A673 (cell line): ENCODE results near the gene DNA2. TPM values are rescaled to one million over a fixed set of nuclear protein-coding genes. Genes with fewer than 3 reads are reported as not detected.
A peak's percentile ranks its signal among the peaks of the same experiment; 100 is the strongest.

Experiments
- BruUV-seq: library from RNA; stranded (reverse); fragments of 400-500 nt; replicated peaks from 2 replicates; lab custom pipeline; 2021; lab: Mats Ljungman, UMichigan
- CTCF ChIA-PET: fragments of 300-600 bp; sonication (Branson Sonifier 250); formaldehyde crosslinking; loops from one replicate; lab custom pipeline; 2022; ENCODE audit warnings: antibody characterized with exemption; lab: Charles Lee
- POLR2A ChIA-PET: fragments of 300-600 bp; sonication (Branson Sonifier 250); formaldehyde crosslinking; loops from one replicate; lab custom pipeline; 2022; ENCODE audit warnings: antibody characterized with exemption; ENCODE audit not compliant: low non-redundant PET; lab: Charles Lee
- DNase-seq: peaks from one replicate; pipeline ENCODE4 v3.0.0-alpha.2; 2015; ENCODE audit warnings: low spot score
- H3K27ac ChIP-seq: fragments of 200-600 bp; sonication (generic); 2 replicates; pipeline ENCODE4 v1.5.1; 2016; ENCODE audit warnings: mixed run types, low read depth, mild to moderate bottlenecking, mixed read lengths, antibody characterized with exemption, low read length; ENCODE audit not compliant: poor library complexity, severe bottlenecking
- H3K27me3 ChIP-seq: fragments of 200-600 bp; sonication (generic); replicated peaks from 2 replicates; pipeline ENCODE4 v1.6.1; 2017; ENCODE audit warnings: mixed run types, low read depth, mild to moderate bottlenecking, mixed read lengths, antibody characterized with exemption, low read length; ENCODE audit not compliant: insufficient read depth, poor library complexity
- H3K36me3 ChIP-seq: fragments of 200-600 bp; sonication (generic); 2 replicates; pipeline ENCODE4 v1.6.1; 2016; ENCODE audit warnings: mixed run types, mild to moderate bottlenecking, mixed read lengths, antibody characterized with exemption, low read length; ENCODE audit not compliant: insufficient read depth, poor library complexity, severe bottlenecking
- H3K4me1 ChIP-seq: fragments of 200-600 bp; sonication (generic); 2 replicates; pipeline ENCODE4 v1.6.1; 2017; ENCODE audit warnings: mixed run types, mild to moderate bottlenecking, mixed read lengths, antibody characterized with exemption, low read length; ENCODE audit not compliant: insufficient read depth, poor library complexity, severe bottlenecking
- H3K4me3 ChIP-seq: fragments of 200-600 bp; sonication (generic); 2 replicates; pipeline ENCODE4 v1.5.1; 2016; ENCODE audit warnings: low read depth, mixed run types, mild to moderate bottlenecking, mixed read lengths, low read length; ENCODE audit not compliant: poor library complexity, severe bottlenecking
- H3K9me3 ChIP-seq: fragments of 200-600 bp; sonication (generic); 2 replicates; pipeline ENCODE4 v1.6.1; 2016; ENCODE audit warnings: mixed run types, low read depth, mild to moderate bottlenecking, mixed read lengths, antibody characterized with exemption, low read length; ENCODE audit not compliant: poor library complexity, severe bottlenecking
- EZH2 ChIP-seq: fragments of 200-600 bp; sonication (generic); IDR thresholded peaks from 2 replicates; pipeline ENCODE4 v1.6.1; 2017; ENCODE audit warnings: borderline replicate concordance, low read depth, mild to moderate bottlenecking, mixed read lengths, antibody characterized with exemption, low read length; ENCODE audit not compliant: poor library complexity, severe bottlenecking
- intact Hi-C: fragments of 100-400 bp; cut with micrococcal nuclease; formaldehyde crosslinking; loops from one replicate; pipeline ENCODE4 v1.10.0; 2022; ENCODE audit not compliant: unreplicated experiment
- total RNA-seq: library from RNA; stranded (reverse); gene quantifications from 2 replicates; pipeline ENCODE4 v1.2.3, GENCODE V29; 2021
- TF ChIP-seq, protein P1 (sequence below): fragments of 300-800, 200-600 bp; sonication (generic); conservative IDR thresholded peaks from 2 replicates; pipeline ENCODE4 v1.5.1; 2017; ENCODE audit warnings: low read depth, mild to moderate bottlenecking, antibody characterized with exemption, low read length, moderate library complexity, mixed read lengths

The DNA2 gene
- total RNA-seq, 1 experiment from 2014 or later, result 48.7 TPM

DNA sequence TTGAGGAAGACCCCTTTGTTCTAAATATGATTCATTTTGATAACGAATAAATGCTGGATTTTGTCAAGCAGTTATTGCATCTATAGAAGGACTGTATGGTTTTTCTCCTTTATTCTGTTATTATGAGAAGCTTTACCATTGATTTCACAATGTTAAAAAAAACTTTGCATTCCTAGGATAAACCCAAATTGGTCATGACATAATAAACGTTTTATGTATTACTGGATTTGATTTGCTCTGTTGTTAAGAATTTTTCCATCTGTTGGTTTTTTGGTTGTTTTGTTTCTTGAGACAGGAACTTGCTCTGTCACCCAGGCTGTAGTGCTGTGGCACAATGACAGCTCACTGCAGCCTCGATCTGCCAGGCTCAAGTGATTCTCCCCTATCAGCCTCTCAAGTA lies 2.2 kb upstream of the DNA2 start:
- Histone ChIP-seq H3K27me3 (no peaks in the 10 kb centered on the region), H3K27ac (no peak overlapping the region), H3K36me3 (peaks cover 2% of the 10 kb centered on the region), H3K4me1 (peaks cover 4% of the 10 kb centered on the region), H3K9me3 (no peaks in the 10 kb centered on the region), H3K4me3 (no peak overlapping the region)
- TF ChIP-seq, protein P1, sequence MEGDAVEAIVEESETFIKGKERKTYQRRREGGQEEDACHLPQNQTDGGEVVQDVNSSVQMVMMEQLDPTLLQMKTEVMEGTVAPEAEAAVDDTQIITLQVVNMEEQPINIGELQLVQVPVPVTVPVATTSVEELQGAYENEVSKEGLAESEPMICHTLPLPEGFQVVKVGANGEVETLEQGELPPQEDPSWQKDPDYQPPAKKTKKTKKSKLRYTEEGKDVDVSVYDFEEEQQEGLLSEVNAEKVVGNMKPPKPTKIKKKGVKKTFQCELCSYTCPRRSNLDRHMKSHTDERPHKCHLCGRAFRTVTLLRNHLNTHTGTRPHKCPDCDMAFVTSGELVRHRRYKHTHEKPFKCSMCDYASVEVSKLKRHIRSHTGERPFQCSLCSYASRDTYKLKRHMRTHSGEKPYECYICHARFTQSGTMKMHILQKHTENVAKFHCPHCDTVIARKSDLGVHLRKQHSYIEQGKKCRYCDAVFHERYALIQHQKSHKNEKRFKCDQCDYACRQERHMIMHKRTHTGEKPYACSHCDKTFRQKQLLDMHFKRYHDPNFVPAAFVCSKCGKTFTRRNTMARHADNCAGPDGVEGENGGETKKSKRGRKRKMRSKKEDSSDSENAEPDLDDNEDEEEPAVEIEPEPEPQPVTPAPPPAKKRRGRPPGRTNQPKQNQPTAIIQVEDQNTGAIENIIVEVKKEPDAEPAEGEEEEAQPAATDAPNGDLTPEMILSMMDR, result no peak
- TF ChIP-seq EZH2, result no peak
- POLR2A ChIA-PET, result no interaction called here
- no TSS peak for BruUV-seq
- intact Hi-C loops, result no loop called here
- CTCF ChIA-PET, result no interaction called here
- DNase-seq, result no peak

DNA sequence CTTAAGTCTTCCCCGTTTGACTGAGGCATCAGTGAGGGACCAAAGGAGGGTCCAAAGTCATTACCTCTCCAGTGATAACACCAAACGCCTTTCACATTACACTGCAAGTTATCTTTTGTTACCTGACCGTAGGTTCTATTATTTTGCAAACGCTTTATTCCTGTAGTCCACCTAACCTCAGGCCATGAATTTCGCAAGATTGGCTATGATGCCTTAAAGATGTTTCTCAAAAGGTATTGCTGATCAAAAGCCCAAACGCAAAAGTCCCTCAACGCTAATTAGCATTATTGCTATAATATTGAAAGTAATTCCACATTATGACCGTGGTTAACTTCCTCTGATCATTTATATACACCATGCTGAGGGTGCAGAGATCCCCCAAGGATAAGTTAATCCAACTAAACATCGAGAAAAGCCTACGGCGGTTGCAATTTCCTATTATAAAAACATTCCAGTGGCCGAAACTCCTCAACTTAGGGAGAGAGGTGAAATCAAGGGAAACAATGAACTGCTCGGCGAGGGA lies 649 bp downstream of the DNA2 start:
- H3K4me1 ChIP-seq, result peaks cover 4% of the 10 kb centered on the region
- H3K27me3 ChIP-seq, result no peaks in the 10 kb centered on the region
- H3K36me3 ChIP-seq, result peaks cover 31% of the 10 kb centered on the region
- TF ChIP-seq EZH2, result no peak
- TF ChIP-seq, protein P1, result no peak
- POLR2A ChIA-PET, result no interaction called here
- DNase-seq, result no peak
- BruUV-seq, result TSS peak; percentile 59
- H3K4me3 ChIP-seq, result peak overlapping the region; percentile 93
- CTCF ChIA-PET, result no interaction called here
- intact Hi-C loops, result no loop called here
- no peaks in the 10 kb centered on the region for H3K9me3 ChIP-seq
- peak overlapping the region; percentile 95 for H3K27ac ChIP-seq

DNA sequence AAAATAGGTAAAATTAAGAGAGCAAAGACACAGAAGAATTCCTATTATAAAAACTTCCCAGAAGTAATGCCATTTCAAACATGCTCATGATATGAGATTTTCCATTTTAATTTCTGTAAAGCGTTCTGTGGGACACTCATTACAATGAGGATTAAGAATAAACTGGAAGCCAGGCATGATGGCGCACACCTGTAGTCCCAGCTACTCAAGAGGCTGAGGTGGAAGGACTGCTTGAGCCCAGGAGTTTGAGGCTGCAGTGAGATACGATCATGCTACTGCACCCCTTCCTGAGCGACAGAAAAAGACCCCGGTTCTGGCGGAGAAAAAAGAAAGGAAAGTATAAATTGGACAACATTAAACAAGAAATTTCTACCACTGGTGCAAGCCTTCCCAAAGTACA lies 1.5 kb downstream of the DNA2 start:
- Histone ChIP-seq H3K4me3 (peak overlapping the region; percentile 93), H3K9me3 (no peaks in the 10 kb centered on the region), H3K36me3 (peaks cover 39% of the 10 kb centered on the region), H3K27ac (peak overlapping the region; percentile 95), H3K27me3 (no peaks in the 10 kb centered on the region), H3K4me1 (peaks cover 4% of the 10 kb centered on the region)
- DNase-seq, result no peak
- BruUV-seq, result no TSS peak
- intact Hi-C loops, result no loop called here
- TF ChIP-seq EZH2, result no peak
- TF ChIP-seq, protein P1, result no peak
- ChIA-PET CTCF (no interaction called here), POLR2A (no interaction called here)
